HG02884 (cell line): ENCODE measurements around the gene S100A7A.

Experiments used
- ATAC-seq: cut with Tn5 transposase; IDR thresholded peaks from one replicate; pipeline ENCODE4 v1.9.1; 2021; ENCODE audit warnings: mild to moderate bottlenecking, moderate library complexity; ENCODE audit not compliant: unreplicated experiment

Gene S100A7A

GRCh38 chr1:153415850-153416570 is at the start of gene S100A7A:
TSS of gene S100A7A (plus strand) at chr1:153416520. CDS start at chr1:153418083, 1,563 bp downstream.
- ATAC-seq: no peak

- no peak for ATAC-seq
Measured at GRCh38 chr1:153367090-153367489, 49.2 kb upstream of the S100A7A start.

- no peak for ATAC-seq
Measured at GRCh38 chr1:153368495-153368894, 47.8 kb upstream of the S100A7A start.

- ATAC-seq: no peak
Measured at GRCh38 chr1:153370146-153370545, 46.2 kb upstream of the S100A7A start.

- ATAC-seq: no peak
Measured at GRCh38 chr1:153371231-153371630, 45.1 kb upstream of the S100A7A start.

- ATAC-seq: no peak
Measured at GRCh38 chr1:153372571-153372970, 43.7 kb upstream of the S100A7A start.

- ATAC-seq: no peak
Measured at GRCh38 chr1:153374071-153374470, 42.2 kb upstream of the S100A7A start.

GRCh38 chr1:153375511-153375910 is 40.8 kb upstream of the S100A7A start, which contains the start of gene S100A12:
TSS of gene S100A12 (minus strand) at chr1:153375621. CDS start at chr1:153374592, 1,029 bp downstream.
- no peak for ATAC-seq

- ATAC-seq: no peak
Measured at GRCh38 chr1:153379591-153379990, 36.7 kb upstream of the S100A7A start.

- ATAC-seq: no peak
Measured at GRCh38 chr1:153380711-153381110, 35.6 kb upstream of the S100A7A start.

GRCh38 chr1:153384958-153385580 is 31.3 kb upstream of the S100A7A start:
- ATAC-seq: no peak

- ATAC-seq: no peak
Measured at GRCh38 chr1:153386500-153386901, 29.8 kb upstream of the S100A7A start.

- no peak for ATAC-seq
Measured at GRCh38 chr1:153387001-153387400, 29.3 kb upstream of the S100A7A start.

- ATAC-seq: no peak
Measured at GRCh38 chr1:153387785-153388184, 28.5 kb upstream of the S100A7A start.

- ATAC-seq: no peak
Measured at GRCh38 chr1:153389401-153389800, 26.9 kb upstream of the S100A7A start.

GRCh38 chr1:153389973-153390879 is 26.1 kb upstream of the S100A7A start:
- ATAC-seq: no peak

- ATAC-seq: no peak
Measured at GRCh38 chr1:153390938-153391710, 25.2 kb upstream of the S100A7A start, which contains the start of gene S100A8. TSS of gene S100A8 (minus strand) at chr1:153391073. CDS start at chr1:153390535, 538 bp downstream.

GRCh38 chr1:153392258-153392657 is 24.1 kb upstream of the S100A7A start:
- ATAC-seq: no peak

GRCh38 chr1:153392822-153393221 is 23.5 kb upstream of the S100A7A start:
- ATAC-seq: no peak

GRCh38 chr1:153393926-153394325 is 22.4 kb upstream of the S100A7A start:
- no peak for ATAC-seq
